ENCODE data around the gene SLC17A8.

The SLC17A8 gene

DNA sequence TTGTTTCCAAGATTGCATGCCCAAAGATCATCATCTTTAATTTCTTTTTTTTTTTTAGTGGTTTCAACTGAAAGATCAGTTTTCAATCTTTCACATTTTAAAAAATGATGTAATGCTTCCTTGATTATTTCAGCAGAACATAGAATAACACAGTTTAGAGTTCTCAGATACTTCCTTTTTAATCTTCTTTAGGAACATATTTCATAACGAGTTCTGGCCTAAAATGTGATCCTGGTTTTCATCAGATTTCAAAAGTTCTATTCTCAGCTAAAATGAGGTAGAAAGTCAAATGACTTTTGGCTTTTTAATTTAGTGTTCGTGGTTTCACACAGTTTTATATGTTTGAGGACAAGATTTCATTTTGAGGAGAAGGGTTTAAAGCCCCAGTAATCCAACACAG is 76.8 kb downstream of the SLC17A8 start:
- no peak for DNase-seq

DNA sequence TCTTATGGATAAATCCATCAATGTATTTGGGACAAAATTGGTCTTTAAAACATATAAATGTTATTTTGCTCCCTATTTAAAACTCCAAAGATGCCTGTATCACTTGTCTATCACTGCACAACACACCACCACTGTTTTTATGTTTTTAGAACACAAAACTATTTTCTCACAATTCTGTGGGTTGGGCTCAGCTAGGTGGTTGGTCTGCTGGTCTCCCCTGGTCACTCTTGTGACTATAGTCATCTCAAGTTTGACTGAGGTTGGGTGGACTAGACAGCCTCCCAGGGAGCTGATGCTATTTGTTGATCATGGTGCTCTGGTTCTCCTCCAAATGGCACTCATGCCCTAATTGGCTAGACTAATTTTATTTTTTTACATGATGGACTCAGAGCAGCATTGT is 77.3 kb downstream of the SLC17A8 start:
- DNase-seq: no peak

- DNase-seq: peak in 1 of 2 experiments; percentile 9
Measured at GRCh38 chr12:100435957-100436356, 79.1 kb downstream of the SLC17A8 start.

DNA sequence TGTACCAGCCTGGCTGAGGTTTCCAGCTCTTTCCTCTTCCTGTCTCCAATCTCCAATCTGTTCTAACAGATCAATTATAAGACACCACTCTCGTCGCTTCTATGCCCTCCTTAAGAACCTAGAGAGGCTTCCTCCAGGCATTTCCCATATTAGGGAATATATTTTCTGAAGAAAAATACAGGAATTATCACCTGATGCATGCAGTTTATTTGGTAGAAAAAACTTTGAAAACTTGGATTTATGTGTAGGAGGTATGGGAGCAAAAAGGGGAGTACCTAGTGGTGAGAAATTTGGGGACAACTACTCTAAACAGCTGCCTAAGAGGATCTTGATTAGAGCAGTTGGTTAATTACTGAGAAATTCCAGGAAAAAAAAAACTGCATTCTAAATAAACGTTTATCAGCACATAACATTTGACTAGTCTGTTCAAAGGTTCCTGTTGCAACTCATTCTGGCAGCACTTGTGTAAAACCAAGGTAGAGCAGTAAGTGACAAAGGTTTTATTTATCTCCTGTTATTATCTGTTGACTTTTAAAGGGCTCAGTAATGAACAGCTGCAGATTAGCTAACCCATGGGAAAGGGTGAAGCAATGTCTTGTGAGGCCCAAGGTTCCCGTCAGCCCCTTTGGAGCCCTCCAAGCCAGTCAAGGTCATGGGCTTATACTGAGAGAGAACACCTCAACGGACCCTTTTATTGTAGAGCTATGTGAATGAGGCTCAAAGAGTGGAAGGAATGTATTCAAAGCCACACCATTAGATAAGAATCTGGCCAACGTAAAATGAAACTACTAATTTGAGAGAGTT is 80.4 kb downstream of the SLC17A8 start:
- DNase-seq: peak in 1 of 2 experiments; percentile 20

GRCh38 chr12:100439797-100440196 is 82.9 kb downstream of the SLC17A8 start:
- no peak for DNase-seq

DNA sequence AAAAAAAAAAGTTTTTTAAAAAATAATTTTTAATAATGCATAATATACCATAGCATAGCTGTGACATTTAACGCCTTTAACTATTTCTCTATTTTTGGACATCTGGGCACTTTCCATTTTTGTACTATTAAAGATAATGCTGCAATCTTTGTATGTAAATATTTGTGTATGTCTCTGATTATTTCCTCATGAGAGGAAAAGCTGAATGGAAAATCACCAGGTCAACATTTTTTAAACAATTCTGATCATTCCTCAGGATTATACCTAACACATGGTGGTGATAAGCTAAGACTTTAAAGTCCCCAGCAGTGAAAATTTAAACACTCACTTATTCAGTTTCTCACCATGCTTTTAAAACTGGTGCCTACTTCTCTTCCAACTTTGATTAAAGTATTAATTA is 85.5 kb downstream of the SLC17A8 start:
- DNase-seq: no peak

- DNase-seq: no peak
Measured at GRCh38 chr12:100443434-100443833, 86.6 kb downstream of the SLC17A8 start.

- no peak for DNase-seq
Measured at GRCh38 chr12:100445081-100445481, 88.2 kb downstream of the SLC17A8 start.

GRCh38 chr12:100447381-100447780 is 90.5 kb downstream of the SLC17A8 start:
- DNase-seq: peak in 1 of 2 experiments; percentile 24

GRCh38 chr12:100448656-100449055 is 91.8 kb downstream of the SLC17A8 start:
- no peak for DNase-seq

DNA sequence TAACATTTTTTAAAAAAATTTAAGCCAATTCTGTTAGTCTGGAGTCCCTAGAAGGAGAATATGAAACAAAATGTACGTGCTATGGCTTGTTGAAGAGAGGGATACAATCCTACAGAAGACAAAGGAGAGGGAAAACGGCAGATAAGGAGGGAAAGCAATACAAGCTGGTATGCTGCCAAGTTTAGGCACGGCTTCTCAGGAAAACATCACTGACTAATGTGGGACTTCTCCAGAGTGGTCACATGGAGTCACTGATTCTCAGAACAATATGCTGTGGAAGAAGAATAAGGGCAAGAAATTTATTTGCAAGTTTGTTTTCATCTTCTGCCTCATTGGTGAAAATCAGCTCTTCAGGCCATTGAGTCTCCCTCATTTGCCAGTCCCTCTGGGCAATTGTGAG is 93.9 kb downstream of the SLC17A8 start:
- no peak for DNase-seq

DNA sequence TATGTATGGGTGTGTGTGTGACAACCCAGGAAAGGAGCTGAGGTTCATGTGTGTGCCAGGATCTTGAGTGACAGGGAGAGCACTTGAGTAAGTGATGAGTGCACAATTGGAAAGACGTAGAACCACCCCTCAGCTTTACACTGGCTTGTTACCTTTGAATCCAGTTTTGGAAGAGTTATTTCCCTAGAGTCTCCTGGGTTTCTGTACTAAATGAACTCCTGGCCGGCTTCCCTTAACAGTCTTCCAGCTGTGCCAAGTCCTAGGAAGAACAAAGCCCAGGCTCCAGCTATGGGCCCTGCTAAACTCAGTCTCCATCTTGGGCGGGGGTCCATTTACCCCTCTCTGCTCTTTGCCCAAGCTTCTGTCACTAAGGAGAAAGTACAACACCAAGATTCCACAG is 97.1 kb downstream of the SLC17A8 start:
- no peak for DNase-seq

DNA sequence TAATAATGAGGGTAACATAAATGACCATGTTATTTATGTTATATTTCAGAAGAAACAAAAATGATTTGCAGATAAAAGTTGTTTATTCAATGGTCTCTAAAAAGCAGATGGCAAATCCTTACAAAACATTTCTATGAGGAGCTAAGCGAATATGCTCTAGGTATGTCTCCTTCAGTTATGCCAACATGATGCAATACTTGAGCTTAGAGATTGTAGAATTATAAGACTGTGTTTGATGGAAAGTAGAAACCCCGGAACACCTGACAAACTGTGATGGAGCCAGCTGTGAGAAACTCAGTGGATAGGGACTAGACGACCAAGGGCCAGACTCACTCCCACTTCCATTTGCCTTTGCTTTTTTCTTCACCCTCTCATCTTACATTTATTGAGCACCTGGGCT is 99.0 kb downstream of the SLC17A8 start:
- no peak for DNase-seq

GRCh38 chr12:100458191-100458590 is 101.3 kb downstream of the SLC17A8 start:
- no peak for DNase-seq

DNA sequence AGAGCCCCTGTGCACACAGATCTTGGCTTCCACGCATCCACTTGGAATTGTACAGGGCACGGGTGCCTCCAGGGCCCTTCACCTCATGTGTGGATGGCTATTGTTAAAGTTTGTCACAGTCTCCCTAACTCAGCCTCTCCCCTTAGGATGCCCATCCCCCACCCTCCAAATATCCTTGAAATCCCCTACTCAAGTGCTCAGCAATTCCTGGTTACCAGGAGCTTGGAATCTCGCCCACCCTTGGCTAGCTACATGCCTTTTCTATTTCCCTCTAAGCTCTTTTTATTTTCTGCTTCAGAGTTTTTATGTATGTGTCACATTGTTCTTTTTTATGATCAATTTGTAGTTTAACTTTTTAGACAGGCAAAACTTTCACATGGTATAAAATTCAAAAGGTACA is 103.8 kb downstream of the SLC17A8 start:
- no peak for DNase-seq

- DNase-seq: no peak
Measured at GRCh38 chr12:100461330-100461973, 104.6 kb downstream of the SLC17A8 start.

GRCh38 chr12:100463661-100464060 is 106.8 kb downstream of the SLC17A8 start:
- no peak for DNase-seq

DNA sequence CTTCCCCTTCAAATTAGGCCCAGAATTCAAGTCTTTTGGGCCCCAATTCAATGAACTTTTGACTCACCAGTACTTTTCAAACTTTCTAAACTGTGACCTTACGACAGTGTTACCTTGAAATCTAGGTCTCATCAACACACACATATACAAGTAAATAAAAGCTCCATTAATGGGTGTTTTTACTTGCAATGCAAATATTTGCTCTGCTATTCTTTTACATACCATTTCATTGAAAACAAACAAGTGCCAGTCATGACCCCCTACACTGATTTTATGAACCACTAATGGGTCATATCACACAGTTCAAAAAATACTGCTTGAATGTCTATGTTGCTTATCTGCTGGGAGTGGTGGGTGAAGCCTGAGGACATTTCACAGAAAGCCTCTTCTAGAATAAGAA is 107.7 kb downstream of the SLC17A8 start:
- no peak for DNase-seq

GRCh38 chr12:100468126-100468525 is 111.3 kb downstream of the SLC17A8 start:
- DNase-seq: no peak
